B cell (primary cell): ENCODE results near the gene PPM1M. TPM values are rescaled to one million over a fixed set of nuclear protein-coding genes. Genes with fewer than 3 reads are reported as not detected.

Experiments used
- ATAC-seq: fragments of 200-7000 bp; cut with Tn5 transposase; one replicate; pipeline ENCODE4 v1.10.0; 2021; ENCODE audit warnings: low read depth, mild to moderate bottlenecking, moderate number of reproducible peaks, moderate library complexity
- CTCF ChIA-PET: fragments of 350-600 bp; sonication (Branson Sonifier 250); formaldehyde crosslinking; loops from one replicate; lab custom pipeline; 2021; ENCODE audit warnings: antibody characterized with exemption, inconsistent platforms; lab: Charles Lee
- POLR2A ChIA-PET: fragments of 350-600 bp; sonication (Branson Sonifier 250); formaldehyde crosslinking; loops from one replicate; lab custom pipeline; 2021; ENCODE audit warnings: antibody characterized with exemption; lab: Charles Lee
- DNase-seq: peaks from one replicate; pipeline ENCODE4 v3.0.0; 2013
- H2AFZ ChIP-seq: 2 replicates; pipeline ENCODE4 v1.6.1; 2012; ENCODE audit warnings: mild to moderate bottlenecking, low read depth, low read length; ENCODE audit not compliant: insufficient read depth, poor library complexity, severe bottlenecking
- H3K27ac ChIP-seq, 2 donors: 1 replicate in 1 of 2; 2 replicates in 1 of 2; pipeline ENCODE4 v1.5.1; 2012 to 2013; ENCODE audit warnings: low read length in 2 of 2, mild to moderate bottlenecking in 2 of 2, moderate library complexity in 1 of 2
- H3K27me3 ChIP-seq, 4 experiments: fragments of 200-600 bp in 1 of 4; sonication (generic) in 1 of 4; replicated peaks in 1 of 4; 1 replicate in 2 of 4; 2 replicates in 2 of 4; pipeline versions ENCODE4 v1.6.1 to v1.7.0; 2013 to 2016; ENCODE audit warnings: low read length in 3 of 4, mild to moderate bottlenecking in 2 of 4, mixed read lengths in 1 of 4, moderate library complexity in 1 of 4; ENCODE audit not compliant: insufficient read depth in 4 of 4, control insufficient read depth in 3 of 4; ENCODE audit errors: control extremely low read depth in 1 of 4
- H3K36me3 ChIP-seq, 2 experiments: replicated peaks in 1 of 2; 1 replicate in 1 of 2; 2 replicates in 1 of 2; pipeline versions ENCODE4 v1.6.1 to v1.7.1; 2013; ENCODE audit warnings: low read length in 1 of 2; ENCODE audit not compliant: insufficient read depth in 2 of 2, control insufficient read depth in 1 of 2; ENCODE audit errors: control extremely low read depth in 1 of 2, extremely low read depth in 1 of 2
- H3K4me1 ChIP-seq, 2 donors: fragments of 200-600 bp in 1 of 2; sonication (generic) in 1 of 2; 1 replicate in 1 of 2; 2 replicates in 1 of 2; pipeline versions ENCODE4 v1.5.1 to v1.6.1; 2013 to 2017; ENCODE audit warnings: low read length in 2 of 2; ENCODE audit not compliant: control insufficient read depth in 2 of 2, insufficient read depth in 2 of 2
- H3K4me2 ChIP-seq: replicated peaks from 2 replicates; pipeline ENCODE3; 2012; ENCODE audit warnings: mild to moderate bottlenecking, low read depth, low read length; ENCODE audit not compliant: poor library complexity, severe bottlenecking
- H3K4me3 ChIP-seq, 5 experiments: fragments of 200-600 bp in 1 of 5; sonication (generic) in 1 of 5; 1 replicate in 3 of 5; 2 replicates in 2 of 5; pipeline versions ENCODE4 v1.5.1 to v1.7.0; 2011 to 2016; ENCODE audit warnings: low read length in 4 of 5, mild to moderate bottlenecking in 4 of 5, low read depth in 2 of 5, control low read depth in 1 of 5, moderate library complexity in 1 of 5; ENCODE audit not compliant: insufficient read depth in 1 of 5; ENCODE audit errors: control extremely low read depth in 1 of 5, extremely low read depth in 1 of 5
- H3K79me2 ChIP-seq: fragments of 200-600 bp; sonication (generic); one replicate; pipeline ENCODE4 v1.6.0; 2016; ENCODE audit warnings: low read length; ENCODE audit not compliant: control insufficient read depth, insufficient read depth
- H3K9ac ChIP-seq: fragments of 200-600 bp; sonication (generic); 2 replicates; pipeline ENCODE4 v1.6.1; 2017; ENCODE audit warnings: mild to moderate bottlenecking, low read length, moderate library complexity
- H3K9me3 ChIP-seq, 3 donors: one replicate each; pipeline versions ENCODE4 v1.6.1 to v1.7.1; 2013; ENCODE audit warnings: low read length in 2 of 3; ENCODE audit not compliant: control insufficient read depth in 2 of 3, insufficient read depth in 1 of 3; ENCODE audit errors: control extremely low read depth in 1 of 3
- H4K20me1 ChIP-seq: 2 replicates; pipeline ENCODE4 v1.6.0; 2012; ENCODE audit warnings: mild to moderate bottlenecking, low read length; ENCODE audit not compliant: insufficient read depth, control insufficient read depth, poor library complexity, severe bottlenecking
- H3K27ac Mint-ChIP-seq: one replicate; pipeline ENCODE4 v1.8.0; 2021; ENCODE audit warnings: mixed read lengths
- H3K27me3 Mint-ChIP-seq: one replicate; pipeline ENCODE4 v1.8.0; 2021; ENCODE audit warnings: mixed read lengths
- H3K4me1 Mint-ChIP-seq: one replicate; pipeline ENCODE4 v1.8.0; 2021; ENCODE audit warnings: mixed read lengths
- H3K4me3 Mint-ChIP-seq: one replicate; pipeline ENCODE4 v1.8.0; 2021; ENCODE audit warnings: mixed read lengths
- H3K9me3 Mint-ChIP-seq: one replicate; pipeline ENCODE4 v1.8.0; 2022; ENCODE audit warnings: mixed read lengths; ENCODE audit not compliant: insufficient read depth
- EZH2 ChIP-seq: IDR thresholded peaks from 2 replicates; pipeline ENCODE4 v1.6.1; 2012; ENCODE audit warnings: borderline replicate concordance, low read depth, mild to moderate bottlenecking, moderate library complexity, low read length; ENCODE audit not compliant: insufficient read depth, poor library complexity, severe bottlenecking
- whole genome bisulfite sequencing: methylation state at CpG from one replicate; pipeline ENCODE4 v1.1.5; 2013; ENCODE audit warnings: missing lambda C conversion rate; ENCODE audit not compliant: insufficient coverage; 5-methylcytosine and 5-hydroxymethylcytosine counted together
- intact Hi-C: fragments of 100-400 bp; cut with micrococcal nuclease; formaldehyde crosslinking; loops from one replicate; pipeline ENCODE4 v1.10.0; 2022
- polyA plus RNA-seq: library from polyadenylated mRNA; depleted of rRNA; stranded (reverse); fragments of >200 nt; gene quantifications from 2 replicates; pipeline ENCODE4 v1.2.3, GENCODE V29; 2012
- total RNA-seq, 2 donors: library from RNA; stranded (reverse); fragments of 120-200 nt in 1 of 2; gene quantifications; 1 replicate in 1 of 2; 2 replicates in 1 of 2; pipeline versions ENCODE4 v1.2.3 to v1.2.4, GENCODE V29; 2013 to 2022
- TF ChIP-seq, protein P1 (sequence below): fragments of 200-600 bp; IDR thresholded peaks from one replicate; pipeline ENCODE4 v1.8.0; 2022; ENCODE audit warnings: antibody characterized with exemption, mild to moderate bottlenecking

PPM1M gene
- total and polyA plus RNA-seq, 2 donors (not counting 1 experiment from before 2014, with no cell fraction given): 45.0 to 65.2 TPM

DNA sequence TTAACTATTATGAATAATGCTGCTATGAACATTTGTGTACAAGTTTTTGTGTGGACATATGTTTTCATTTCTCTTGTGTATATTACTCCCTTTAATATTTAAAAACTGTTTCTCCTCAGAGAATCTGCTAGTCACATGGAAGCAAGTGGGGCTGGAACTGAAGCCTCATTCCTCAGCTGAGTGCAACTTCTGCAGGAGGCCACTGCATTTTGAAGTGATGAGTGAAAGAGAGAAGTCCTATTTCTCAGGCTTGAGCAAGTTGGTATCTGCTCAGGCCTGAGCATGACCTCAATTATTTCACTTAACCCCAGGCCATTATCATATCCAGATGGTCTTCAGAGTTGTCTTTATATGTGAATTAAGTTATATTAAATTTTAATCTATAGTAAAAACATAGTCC, 31.7 kb upstream of the PPM1M start:
- no peak for ATAC-seq
- peaks cover 22 to 26% of the 10 kb centered on the region in 2 donors for H3K4me1 ChIP-seq
- H3K9me3 Mint-ChIP-seq: no peaks in the 10 kb centered on the region
- H3K79me2 ChIP-seq: peaks cover 9% of the 10 kb centered on the region
- TF ChIP-seq, protein P1, sequence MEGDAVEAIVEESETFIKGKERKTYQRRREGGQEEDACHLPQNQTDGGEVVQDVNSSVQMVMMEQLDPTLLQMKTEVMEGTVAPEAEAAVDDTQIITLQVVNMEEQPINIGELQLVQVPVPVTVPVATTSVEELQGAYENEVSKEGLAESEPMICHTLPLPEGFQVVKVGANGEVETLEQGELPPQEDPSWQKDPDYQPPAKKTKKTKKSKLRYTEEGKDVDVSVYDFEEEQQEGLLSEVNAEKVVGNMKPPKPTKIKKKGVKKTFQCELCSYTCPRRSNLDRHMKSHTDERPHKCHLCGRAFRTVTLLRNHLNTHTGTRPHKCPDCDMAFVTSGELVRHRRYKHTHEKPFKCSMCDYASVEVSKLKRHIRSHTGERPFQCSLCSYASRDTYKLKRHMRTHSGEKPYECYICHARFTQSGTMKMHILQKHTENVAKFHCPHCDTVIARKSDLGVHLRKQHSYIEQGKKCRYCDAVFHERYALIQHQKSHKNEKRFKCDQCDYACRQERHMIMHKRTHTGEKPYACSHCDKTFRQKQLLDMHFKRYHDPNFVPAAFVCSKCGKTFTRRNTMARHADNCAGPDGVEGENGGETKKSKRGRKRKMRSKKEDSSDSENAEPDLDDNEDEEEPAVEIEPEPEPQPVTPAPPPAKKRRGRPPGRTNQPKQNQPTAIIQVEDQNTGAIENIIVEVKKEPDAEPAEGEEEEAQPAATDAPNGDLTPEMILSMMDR: no peak
- TF ChIP-seq EZH2: no peak
- peaks cover 1 to 73% of the 10 kb centered on the region in 2 experiments for H3K36me3 ChIP-seq
- intact Hi-C loops: no loop called here
- H3K4me3 ChIP-seq: no peak overlapping the region
- H3K4me1 Mint-ChIP-seq: peaks cover 25% of the 10 kb centered on the region
- H3K27me3 ChIP-seq: no peaks in the 10 kb centered on the region
- no peak overlapping the region for H2AFZ ChIP-seq
- H3K27ac ChIP-seq: no peak overlapping the region
- H3K27me3 Mint-ChIP-seq: no peaks in the 10 kb centered on the region
- peaks cover 1% of the 10 kb centered on the region for H4K20me1 ChIP-seq
- DNase-seq: no peak
- H3K9me3 ChIP-seq: no peaks in the 10 kb centered on the region
- ChIA-PET POLR2A (no interaction called here), CTCF (interaction anchor here (0.7 to 5.3 kb wide), 2 partner anchors 7 to 125 kb away, joined by 3 to 36 read pairs; no protein-coding TSS in a partner anchor)
- H3K9ac ChIP-seq: no peak overlapping the region
- H3K27ac Mint-ChIP-seq: no peak overlapping the region
- no peak overlapping the region for H3K4me3 Mint-ChIP-seq
- no peak overlapping the region for H3K4me2 ChIP-seq

DNA sequence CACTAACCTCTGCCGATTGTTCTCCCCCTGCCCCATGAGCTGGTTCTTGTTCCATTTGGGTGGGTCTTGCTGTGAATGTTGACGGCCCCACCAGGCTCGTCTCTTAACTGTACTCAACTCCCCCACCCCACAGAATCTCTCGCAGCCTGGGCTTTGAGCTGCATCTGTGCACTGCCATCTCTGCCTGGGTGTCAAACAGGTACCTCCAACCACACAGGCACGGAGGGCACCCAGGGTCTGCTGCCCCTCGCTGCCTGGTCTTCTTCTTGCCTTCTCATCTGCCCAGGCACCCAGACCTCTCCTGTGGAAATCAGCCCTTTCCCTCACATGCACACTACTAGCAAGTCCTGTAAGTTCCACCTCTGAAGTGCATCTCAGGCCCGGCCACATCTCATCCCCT, 30.2 kb upstream of the PPM1M start:
- no peaks in the 10 kb centered on the region for H3K9me3 ChIP-seq
- TF ChIP-seq, protein P1: no peak
- TF ChIP-seq EZH2: no peak
- WGBS: 94% methylated on average over 5 of the region's 7 CpGs
- H3K27me3 ChIP-seq: no peaks in the 10 kb centered on the region
- CTCF ChIA-PET: interaction anchor here (0.8 to 1.6 kb wide), 2 partner anchors 10 to 124 kb away, joined by 3 to 7 read pairs; partner anchors contain the start of gene TLR9
- H3K9ac ChIP-seq: no peak overlapping the region
- Mint-ChIP-seq H3K9me3 (no peaks in the 10 kb centered on the region), H3K4me1 (peaks cover 34% of the 10 kb centered on the region), H3K4me3 (no peak overlapping the region), H3K27me3 (no peaks in the 10 kb centered on the region), H3K27ac (no peak overlapping the region)
- intact Hi-C loops: no loop called here
- POLR2A ChIA-PET: no interaction called here
- no peak for DNase-seq
- H4K20me1 ChIP-seq: peaks cover 13% of the 10 kb centered on the region
- H3K4me3 ChIP-seq: no peak overlapping the region
- no peak overlapping the region for H3K4me2 ChIP-seq
- no peak overlapping the region for H3K27ac ChIP-seq
- no peak overlapping the region for H2AFZ ChIP-seq
- peaks cover 1 to 74% of the 10 kb centered on the region in 2 experiments for H3K36me3 ChIP-seq
- H3K79me2 ChIP-seq: peaks cover 23% of the 10 kb centered on the region
- peaks cover 34 to 40% of the 10 kb centered on the region in 2 donors for H3K4me1 ChIP-seq
- ATAC-seq: no peak
